ENCODE measurements around the gene PKHD1.

Gene PKHD1

GRCh38 chr6:51846531-51846930 is 240.9 kb downstream of the PKHD1 start:
- no peak for DNase-seq

GRCh38 chr6:51844336-51844735 is 243.1 kb downstream of the PKHD1 start:
- DNase-seq, result peak; percentile 59

- DNase-seq, result no peak
These were observed 243.9 kb downstream of the PKHD1 start for GRCh38 chr6:51843456-51844056.

- peak; percentile 46 for DNase-seq
These were observed 244.5 kb downstream of the PKHD1 start for GRCh38 chr6:51842804-51843378.

GRCh38 chr6:51842061-51842803 is 245.2 kb downstream of the PKHD1 start:
- peak; percentile 84 for DNase-seq

GRCh38 chr6:51841626-51842025 is 245.8 kb downstream of the PKHD1 start:
- DNase-seq, result peak; percentile 25

- no peak for DNase-seq
These were observed 247.6 kb downstream of the PKHD1 start for GRCh38 chr6:51839726-51840374.

GRCh38 chr6:51830666-51831065 is 256.7 kb downstream of the PKHD1 start:
- DNase-seq, result no peak

- DNase-seq, result no peak
These were observed 259.8 kb downstream of the PKHD1 start for GRCh38 chr6:51827580-51827979.

GRCh38 chr6:51824940-51825339 is 262.5 kb downstream of the PKHD1 start:
- no peak for DNase-seq

- DNase-seq, result no peak
These were observed 266.9 kb downstream of the PKHD1 start for GRCh38 chr6:51820555-51820954.

GRCh38 chr6:51818520-51819022 is 268.8 kb downstream of the PKHD1 start:
- DNase-seq, result peak; percentile 4

GRCh38 chr6:51817832-51818231 is 269.6 kb downstream of the PKHD1 start:
- DNase-seq, result no peak

GRCh38 chr6:51814418-51814817 is 273.0 kb downstream of the PKHD1 start:
- DNase-seq, result peak; percentile 97

- DNase-seq, result no peak
These were observed 273.5 kb downstream of the PKHD1 start for GRCh38 chr6:51813904-51814303.

- DNase-seq, result no peak
These were observed 275.2 kb downstream of the PKHD1 start for GRCh38 chr6:51812231-51812630.

GRCh38 chr6:51805517-51805916 is 281.9 kb downstream of the PKHD1 start:
- DNase-seq, result no peak

- no peak for DNase-seq
These were observed 286.8 kb downstream of the PKHD1 start for GRCh38 chr6:51800603-51801002.

GRCh38 chr6:51793393-51793792 is 294.0 kb downstream of the PKHD1 start:
- DNase-seq, result no peak

GRCh38 chr6:51792273-51793030 is 295.0 kb downstream of the PKHD1 start:
- DNase-seq, result no peak

GRCh38 chr6:51790946-51791345 is 296.5 kb downstream of the PKHD1 start:
- DNase-seq, result no peak

- DNase-seq, result no peak
These were observed 299.3 kb downstream of the PKHD1 start for GRCh38 chr6:51788121-51788520.

GRCh38 chr6:51778666-51779065 is 308.7 kb downstream of the PKHD1 start:
- no peak for DNase-seq

Data from NCI-H146 (cell line).